HG02623 (cell line): ENCODE results near the gene DUOX1.
"Not testable (repeated sequence)": the region's sequence is repeated elsewhere in the genome, so short reads cannot be mapped to it uniquely, and the experiment has no call there.

ENCODE experiments used
- ATAC-seq: cut with Tn5 transposase; IDR thresholded peaks from one replicate; pipeline ENCODE4 v1.9.1; 2021; ENCODE audit warnings: moderate library complexity; ENCODE audit not compliant: unreplicated experiment

DUOX1 gene

GRCh38 chr15:45129651-45130129 lies at the start of gene DUOX1, which contains the start of gene DUOXA1:
DUOX1 (plus strand) TSS chr15:45129994; CDS start chr15:45131967, 1,973 bp downstream.
DUOXA1 (minus strand) TSS chr15:45129879; CDS start chr15:45123014, 6,865 bp downstream.
- no peak for ATAC-seq

- not testable (repeated sequence) for ATAC-seq
These were observed 49.2 kb upstream of the DUOX1 start for GRCh38 chr15:45080593-45080992.

GRCh38 chr15:45082412-45082811 lies 47.4 kb upstream of the DUOX1 start:
- not testable (repeated sequence) for ATAC-seq

GRCh38 chr15:45083223-45083622 lies 46.6 kb upstream of the DUOX1 start:
- ATAC-seq: no peak

GRCh38 chr15:45084163-45084562 lies 45.6 kb upstream of the DUOX1 start:
- no peak for ATAC-seq

- ATAC-seq: no peak
These were observed 42.3 kb upstream of the DUOX1 start for GRCh38 chr15:45087513-45087912.

- ATAC-seq: no peak
These were observed 40.7 kb upstream of the DUOX1 start for GRCh38 chr15:45088801-45089711.

- no peak for ATAC-seq
These were observed 40.0 kb upstream of the DUOX1 start for GRCh38 chr15:45089712-45090373.

- no peak for ATAC-seq
These were observed 38.6 kb upstream of the DUOX1 start for GRCh38 chr15:45091161-45091560.

GRCh38 chr15:45091576-45091975 lies 38.2 kb upstream of the DUOX1 start:
- no peak for ATAC-seq

GRCh38 chr15:45093013-45093412 lies 36.8 kb upstream of the DUOX1 start:
- ATAC-seq: no peak

GRCh38 chr15:45093622-45094357 lies 36.0 kb upstream of the DUOX1 start:
- ATAC-seq: no peak

- ATAC-seq: no peak
These were observed 35.5 kb upstream of the DUOX1 start for GRCh38 chr15:45094358-45094730.

- ATAC-seq: no peak
These were observed 34.1 kb upstream of the DUOX1 start for GRCh38 chr15:45095661-45096060.

GRCh38 chr15:45097466-45097865 lies 32.3 kb upstream of the DUOX1 start:
- ATAC-seq: no peak

GRCh38 chr15:45099549-45100165 lies 30.1 kb upstream of the DUOX1 start:
- no peak for ATAC-seq

- ATAC-seq: no peak
These were observed 28.7 kb upstream of the DUOX1 start for GRCh38 chr15:45100884-45101625.

- ATAC-seq: no peak
These were observed 28.0 kb upstream of the DUOX1 start for GRCh38 chr15:45101749-45102148.

GRCh38 chr15:45102226-45102625 lies 27.6 kb upstream of the DUOX1 start:
- no peak for ATAC-seq

- ATAC-seq: not testable (repeated sequence)
These were observed 25.6 kb upstream of the DUOX1 start for GRCh38 chr15:45104170-45104569.
